ENCODE results near the gene CLEC16A. TPM values are rescaled to one million over a fixed set of nuclear protein-coding genes. Genes with fewer than 3 reads are reported as not detected.

The CLEC16A gene
- total and polyA plus RNA-seq, 2 experiments from 2014 or later, result 9.9 to 24.1 TPM

- no peak for TF ChIP-seq REST (IDR thresholded peaks at IDR 0.05; ENCODE audit: unreplicated experiment)
- no peak for TF ChIP-seq ETS1 (IDR thresholded peaks at IDR 0.05)
- TF ChIP-seq CTCF (conservative IDR thresholded peaks at IDR 0.05; ENCODE audit: low read depth in 2 of 2), result no peak
- no peak for TF ChIP-seq STAT1 (IDR thresholded peaks at IDR 0.05; ENCODE audit: unreplicated experiment)
These were observed 170.2 kb downstream of the CLEC16A start (continued) for GRCh38 chr16:11114366-11115164.

GRCh38 chr16:11117576-11118211 lies 173.3 kb downstream of the CLEC16A start:
- no peak overlapping the region for H2AFZ ChIP-seq

More at GRCh38 chr16:11117576-11118211, 173.3 kb downstream of the CLEC16A start:
- Histone ChIP-seq H3K27ac (ENCODE audit: low read depth) (no peak overlapping the region), H3K4me2 (no peak overlapping the region), H3K79me2 (replicated peaks; ENCODE audit: insufficient read depth) (no peaks in the 10 kb centered on the region), H3F3A (replicated peaks; ENCODE audit: low read depth) (no peaks in the 10 kb centered on the region), H4K20me1 (replicated peaks; ENCODE audit: insufficient read depth) (no peaks in the 10 kb centered on the region), H3K36me3 (ENCODE audit: insufficient read depth) (no peaks in the 10 kb centered on the region), H3K4me1 (ENCODE audit: insufficient read depth) (peaks cover 5% of the 10 kb centered on the region; the same call in 1 of the 2 replicates), H3K4me3 (no peak overlapping the region), H3K9me2 (ENCODE audit: insufficient read depth) (no peaks in the 10 kb centered on the region), H3K27me3 (ENCODE audit: insufficient read depth) (no peaks in the 10 kb centered on the region)
- no peak overlapping the region for H3K4me3 Mint-ChIP-seq
- peaks cover 13% of the 10 kb centered on the region for H3K4me1 Mint-ChIP-seq
- peaks cover 9% of the 10 kb centered on the region for H3K27me3 Mint-ChIP-seq (ENCODE audit: insufficient read depth, low read depth, poor library complexity)
- TF ChIP-seq EZH2phosphoT487 (IDR thresholded peaks at IDR 0.05; ENCODE audit: unreplicated experiment), result no peak
- no peak for TF ChIP-seq ZNF114 (CRISPR knock-in tag; IDR thresholded peaks at IDR 0.05)
- TF ChIP-seq EZH2 (IDR thresholded peaks at IDR 0.05; ENCODE audit: low read depth, unreplicated experiment), result no peak
- no peak for TF ChIP-seq ZNF331 (CRISPR knock-in tag; IDR thresholded peaks at IDR 0.05; ENCODE audit: low read depth)
- no peak for TF ChIP-seq REST (IDR thresholded peaks at IDR 0.05; ENCODE audit: unreplicated experiment)
- H3K9me3 Mint-ChIP-seq, result no peaks in the 10 kb centered on the region
- no peak overlapping the region for H3K27ac Mint-ChIP-seq
- DNase-seq (ENCODE audit: low spot score), result no peak
- no peaks in the 10 kb centered on the region for H3K36me3 Mint-ChIP-seq (ENCODE audit: low read depth)
- no peak for ATAC-seq

Measured in GM23338 (cell line).